Testis (tissue), 3 donors: ENCODE measurements around the gene PGAP2. TPM values are rescaled to one million over a fixed set of nuclear protein-coding genes. Genes with fewer than 3 reads are reported as not detected.

Source experiments
- DNase-seq: peaks from one replicate; pipeline ENCODE4 v3.0.0-alpha.2; 2019
- H3K27ac ChIP-seq, 2 donors: fragments of 200-600 bp; sonication (generic); one replicate each; pipeline ENCODE4 v1.5.1; 2019
- H3K27me3 ChIP-seq: fragments of 200-600 bp; sonication (generic); one replicate; pipeline ENCODE4 v1.5.1; 2019
- H3K36me3 ChIP-seq: fragments of 200-600 bp; sonication (generic); one replicate; pipeline ENCODE4 v1.5.1; 2017; ENCODE audit warnings: low read depth; ENCODE audit errors: missing control alignments
- H3K4me1 ChIP-seq: fragments of 200-600 bp; sonication (generic); one replicate; pipeline ENCODE4 v1.5.1; 2019
- H3K4me3 ChIP-seq, 2 donors: fragments of 200-600 bp; sonication (generic); one replicate each; pipeline ENCODE4 v1.5.1; 2017 to 2019
- H3K9me3 ChIP-seq: fragments of 200-600 bp; sonication (generic); one replicate; pipeline ENCODE4 v1.5.1; 2017
- POLR2A ChIP-seq: fragments of 450-650 bp; IDR thresholded peaks from one replicate; pipeline ENCODE4 v1.6.1; 2017; ENCODE audit warnings: antibody characterized with exemption, mild to moderate bottlenecking, moderate library complexity
- WGBS, 2 donors: methylation state at CpG; one replicate each; pipeline ENCODE4 v1.1.5; 2018; 5-methylcytosine and 5-hydroxymethylcytosine counted together
- intact Hi-C: fragments of 100-400 bp; cut with DNase I; formaldehyde crosslinking; loops from one replicate; pipeline ENCODE4 v1.15.1; 2023; ENCODE audit warnings: low total_unique reads
- polyA plus RNA-seq: library from polyadenylated mRNA; stranded (reverse); fragments of 350-450 nt; fragmentation: Illumina TruSeq; extraction: RNeasy Lipid Tissue Mini Kit (QIAGEN cat#74804); gene quantifications from one replicate; pipeline ENCODE4 v1.2.3, GENCODE V29; 2014; ENCODE audit warnings: low read depth, low replicate concordance; ENCODE audit not compliant: insufficient read depth
- total RNA-seq, 2 donors: library from RNA; depleted of rRNA; stranded (reverse); fragments of >200 nt; gene quantifications; one replicate each; pipeline ENCODE4 v1.2.3, GENCODE V29; 2016
- TF ChIP-seq, protein P1 (sequence below), 3 experiments: fragments of 450-650 bp in 2 of 3; fragments of 200-600 bp in 1 of 3; sonication (generic) in 1 of 3; IDR thresholded peaks; one replicate each; pipeline ENCODE4 v1.5.1; 2016 to 2019; ENCODE audit warnings: antibody characterized with exemption in 3 of 3, mild to moderate bottlenecking in 2 of 3, moderate library complexity in 1 of 3

Gene PGAP2
- total and polyA plus RNA-seq, 3 donors from 2014 or later, result 40.5 to 56.8 (median 54.4) TPM

- TF ChIP-seq, protein P1, sequence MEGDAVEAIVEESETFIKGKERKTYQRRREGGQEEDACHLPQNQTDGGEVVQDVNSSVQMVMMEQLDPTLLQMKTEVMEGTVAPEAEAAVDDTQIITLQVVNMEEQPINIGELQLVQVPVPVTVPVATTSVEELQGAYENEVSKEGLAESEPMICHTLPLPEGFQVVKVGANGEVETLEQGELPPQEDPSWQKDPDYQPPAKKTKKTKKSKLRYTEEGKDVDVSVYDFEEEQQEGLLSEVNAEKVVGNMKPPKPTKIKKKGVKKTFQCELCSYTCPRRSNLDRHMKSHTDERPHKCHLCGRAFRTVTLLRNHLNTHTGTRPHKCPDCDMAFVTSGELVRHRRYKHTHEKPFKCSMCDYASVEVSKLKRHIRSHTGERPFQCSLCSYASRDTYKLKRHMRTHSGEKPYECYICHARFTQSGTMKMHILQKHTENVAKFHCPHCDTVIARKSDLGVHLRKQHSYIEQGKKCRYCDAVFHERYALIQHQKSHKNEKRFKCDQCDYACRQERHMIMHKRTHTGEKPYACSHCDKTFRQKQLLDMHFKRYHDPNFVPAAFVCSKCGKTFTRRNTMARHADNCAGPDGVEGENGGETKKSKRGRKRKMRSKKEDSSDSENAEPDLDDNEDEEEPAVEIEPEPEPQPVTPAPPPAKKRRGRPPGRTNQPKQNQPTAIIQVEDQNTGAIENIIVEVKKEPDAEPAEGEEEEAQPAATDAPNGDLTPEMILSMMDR (IDR thresholded peaks at IDR 0.05), result no peak
- no peak for TF ChIP-seq POLR2A
- H3K4me1 ChIP-seq, result no peaks in the 10 kb centered on the region
- no peak overlapping the region for H3K4me3 ChIP-seq
- WGBS, 2 donors, result 95 to 98% methylated on average over 3 of the region's 3 CpGs
- DNase-seq, result no peak
- intact Hi-C loops, result no loop called here
- H3K27me3 ChIP-seq, result no peaks in the 10 kb centered on the region
- H3K36me3 ChIP-seq, result no peaks in the 10 kb centered on the region
- H3K27ac ChIP-seq, result no peak overlapping the region
- H3K9me3 ChIP-seq, result no peaks in the 10 kb centered on the region
These were observed 18.4 kb downstream of the PGAP2 start for GRCh38 chr11:3826721-3827120.

GRCh38 chr11:3827434-3828186 is 19.2 kb downstream of the PGAP2 start:
- H3K27me3 ChIP-seq, result no peaks in the 10 kb centered on the region
- no peaks in the 10 kb centered on the region for H3K9me3 ChIP-seq
- DNase-seq, result no peak
- intact Hi-C loops, result no loop called here
- H3K36me3 ChIP-seq, result no peaks in the 10 kb centered on the region
- H3K27ac ChIP-seq, result no peak overlapping the region
- TF ChIP-seq POLR2A, result no peak
- no peak overlapping the region for H3K4me3 ChIP-seq
- 92 to 94% methylated on average over 28 to 35 of the region's 35 CpGs for WGBS, 2 donors
- no peaks in the 10 kb centered on the region for H3K4me1 ChIP-seq

GRCh38 chr11:3830088-3830487 is 21.7 kb downstream of the PGAP2 start:
- H3K27me3 ChIP-seq, result no peaks in the 10 kb centered on the region
- intact Hi-C loops, result no loop called here
- H3K27ac ChIP-seq, result no peak overlapping the region
- WGBS, 2 donors, result 92 to 98% methylated on average over 3 of the region's 3 CpGs
- no peaks in the 10 kb centered on the region for H3K36me3 ChIP-seq
- no peaks in the 10 kb centered on the region for H3K4me1 ChIP-seq
- no peaks in the 10 kb centered on the region for H3K9me3 ChIP-seq
- DNase-seq, result no peak
- TF ChIP-seq, protein P1 (IDR thresholded peaks at IDR 0.05), result no peak
- TF ChIP-seq POLR2A, result no peak
- no peak overlapping the region for H3K4me3 ChIP-seq

DNA sequence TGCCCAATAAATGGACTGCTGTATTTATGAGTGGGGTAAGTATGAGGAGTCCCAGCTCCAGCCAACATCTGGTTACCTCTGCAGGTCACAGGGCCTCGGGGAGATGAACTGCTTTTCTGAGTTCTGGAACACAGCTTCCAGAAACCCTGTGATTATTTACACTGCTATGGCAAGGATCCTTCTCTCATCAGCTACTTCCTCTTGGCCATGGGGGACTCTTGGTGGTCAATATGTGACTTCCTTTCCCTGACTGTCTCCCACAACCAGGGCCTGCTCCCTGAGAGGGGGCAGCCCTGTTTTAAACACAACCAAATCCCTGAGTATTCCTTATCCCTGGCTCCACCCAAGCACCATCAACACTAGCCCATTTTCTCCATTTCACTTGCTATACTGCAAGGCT is 22.4 kb downstream of the PGAP2 start:
- Histone ChIP-seq H3K36me3 (no peaks in the 10 kb centered on the region), H3K9me3 (no peaks in the 10 kb centered on the region), H3K4me3 (no peak overlapping the region), H3K27me3 (no peaks in the 10 kb centered on the region), H3K4me1 (no peaks in the 10 kb centered on the region), H3K27ac (no peak overlapping the region)
- intact Hi-C loops, result no loop called here
- WGBS, 2 donors, result 78 to 85% methylated on average over 1 of the region's 1 CpG
- TF ChIP-seq, protein P1 (IDR thresholded peaks at IDR 0.05), result no peak
- TF ChIP-seq POLR2A, result no peak
- DNase-seq, result no peak

- intact Hi-C loops, result no loop called here
- Histone ChIP-seq H3K4me3 (no peak overlapping the region), H3K27ac (no peak overlapping the region), H3K36me3 (no peaks in the 10 kb centered on the region), H3K9me3 (no peaks in the 10 kb centered on the region), H3K4me1 (no peaks in the 10 kb centered on the region), H3K27me3 (no peaks in the 10 kb centered on the region)
- 76 to 82% methylated on average over 12 to 13 of the region's 13 CpGs for WGBS, 2 donors
- TF ChIP-seq, protein P1 (IDR thresholded peaks at IDR 0.05), result no peak
- TF ChIP-seq POLR2A, result no peak
- DNase-seq, result no peak
These were observed 23.2 kb downstream of the PGAP2 start for GRCh38 chr11:3831378-3832239.
